22Rv1 (cell line): ENCODE measurements around the gene SNAI1.

Source experiments
- CTCF ChIP-seq: fragments of 450-650 bp; IDR thresholded peaks from 2 replicates; pipeline ENCODE4 v1.5.1; 2017; ENCODE audit warnings: mild to moderate bottlenecking
- ZFX ChIP-seq: fragments of 450-650 bp; IDR thresholded peaks from 2 replicates; pipeline ENCODE4 v1.6.1; 2017; ENCODE audit warnings: antibody characterized with exemption, borderline replicate concordance

- no peak for TF ChIP-seq CTCF
- no peak for TF ChIP-seq ZFX
Observed at GRCh38 chr20:50017576-50018248, 34.9 kb downstream of the SNAI1 start.
